GM19372 (cell line): ENCODE measurements around the gene ZNF160.

Source experiments
- ATAC-seq: cut with Tn5 transposase; IDR thresholded peaks from one replicate; pipeline ENCODE4 v1.9.1; 2021; ENCODE audit warnings: mild to moderate bottlenecking, low read depth, moderate library complexity; ENCODE audit not compliant: unreplicated experiment

The ZNF160 gene

GRCh38 chr19:53094754-53095575, 8.3 kb downstream of the ZNF160 start:
- no peak for ATAC-seq

- no peak for ATAC-seq
Measured at GRCh38 chr19:53092723-53093122, 10.5 kb downstream of the ZNF160 start.

DNA sequence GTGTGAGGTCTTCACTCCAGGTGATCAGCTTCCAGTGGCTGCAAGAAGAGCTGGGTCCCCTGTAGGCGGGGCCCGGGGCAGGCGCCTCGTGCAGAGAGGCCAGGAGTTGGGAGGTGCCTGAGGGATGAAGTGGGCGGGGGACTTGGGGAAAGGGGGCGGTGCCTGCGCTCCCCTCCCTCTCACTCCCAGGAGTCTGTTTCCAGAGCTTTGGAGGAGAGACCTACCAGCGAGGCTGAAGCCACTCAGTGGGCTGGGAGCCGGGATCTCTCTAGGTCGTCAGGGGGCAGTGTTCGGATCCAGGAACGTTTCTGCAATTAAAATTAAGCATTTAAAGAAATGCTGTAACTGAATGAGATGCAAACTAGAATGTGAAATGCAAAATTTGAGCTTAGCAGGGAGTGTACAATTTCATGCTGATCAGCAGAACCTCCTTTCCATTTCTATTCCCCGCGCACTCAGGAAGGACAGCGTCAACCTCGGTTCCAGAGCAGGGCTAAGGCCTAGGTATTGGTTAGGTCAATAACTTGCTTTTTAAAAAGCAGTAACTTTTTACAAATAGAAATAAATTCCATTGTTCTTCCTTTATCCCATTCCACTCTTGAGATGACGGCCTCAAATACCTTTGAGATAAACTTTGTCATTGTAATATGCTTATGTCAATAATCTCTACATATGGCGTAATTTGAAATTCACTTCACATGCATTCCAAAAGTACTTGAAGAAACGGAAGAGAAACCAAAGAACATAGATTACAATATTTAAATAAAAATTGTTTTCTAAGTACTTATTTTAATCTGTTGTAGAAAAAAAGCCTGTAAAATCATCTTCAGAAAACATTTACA, 11.6 kb downstream of the ZNF160 start:
- ATAC-seq = no peak

DNA sequence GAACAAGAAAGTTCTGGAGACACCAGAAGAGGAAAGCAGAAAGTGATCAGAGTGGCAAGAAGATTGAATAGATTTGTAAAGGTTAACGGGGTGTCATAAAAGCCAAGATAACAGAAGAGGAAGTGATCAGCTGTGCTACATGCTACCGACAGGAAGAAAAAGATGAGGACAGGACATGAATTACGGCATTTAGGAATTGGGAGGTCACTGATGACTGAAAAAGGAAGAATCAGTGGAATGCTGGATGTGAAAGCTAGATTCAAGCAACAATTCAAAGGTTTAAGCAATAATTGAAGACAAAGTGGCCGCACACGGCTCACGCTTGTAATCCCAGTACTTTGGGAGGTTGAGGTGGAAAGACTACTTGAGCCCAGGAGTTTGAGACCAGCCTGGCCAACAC, 15.1 kb downstream of the ZNF160 start:
- ATAC-seq = no peak

DNA sequence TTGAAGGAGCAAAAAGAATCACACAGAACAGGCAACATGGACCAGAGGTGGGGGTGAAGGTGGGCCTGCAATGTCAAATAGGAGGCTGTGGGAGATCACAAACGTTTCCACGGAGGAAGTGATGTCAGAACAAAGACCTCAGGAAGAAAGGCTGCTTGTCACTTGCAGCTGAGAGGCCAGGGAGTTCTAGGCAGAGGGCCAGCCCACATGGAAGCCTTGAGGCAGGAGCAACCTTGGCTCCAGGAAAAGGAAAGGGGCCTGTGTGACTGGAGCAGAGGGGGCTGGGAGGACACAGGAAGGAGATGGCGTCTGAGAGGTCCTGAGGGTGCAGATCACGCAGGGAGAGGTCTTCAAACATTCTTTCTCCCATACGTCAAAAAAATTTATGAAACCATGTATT, 16.3 kb downstream of the ZNF160 start:
- ATAC-seq = no peak

DNA sequence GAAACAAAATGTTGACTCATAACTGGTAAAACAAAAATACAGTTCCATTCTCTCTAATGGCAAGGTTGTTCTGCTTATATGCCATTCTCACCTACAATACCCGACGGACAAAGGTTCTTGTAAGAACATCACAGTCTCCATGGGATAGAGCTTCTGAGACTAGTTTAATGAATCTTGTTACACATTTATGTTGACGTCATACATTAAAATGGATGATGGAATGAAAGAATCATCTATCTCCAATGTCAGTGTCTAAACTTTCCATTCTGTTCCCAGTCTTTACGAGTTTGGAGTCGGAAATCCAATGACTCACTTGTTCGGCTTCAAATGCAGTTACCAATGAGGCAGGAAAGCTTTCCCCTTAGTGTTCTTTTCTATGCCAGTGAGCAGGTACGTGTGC, 17.7 kb downstream of the ZNF160 start:
- no peak for ATAC-seq

DNA sequence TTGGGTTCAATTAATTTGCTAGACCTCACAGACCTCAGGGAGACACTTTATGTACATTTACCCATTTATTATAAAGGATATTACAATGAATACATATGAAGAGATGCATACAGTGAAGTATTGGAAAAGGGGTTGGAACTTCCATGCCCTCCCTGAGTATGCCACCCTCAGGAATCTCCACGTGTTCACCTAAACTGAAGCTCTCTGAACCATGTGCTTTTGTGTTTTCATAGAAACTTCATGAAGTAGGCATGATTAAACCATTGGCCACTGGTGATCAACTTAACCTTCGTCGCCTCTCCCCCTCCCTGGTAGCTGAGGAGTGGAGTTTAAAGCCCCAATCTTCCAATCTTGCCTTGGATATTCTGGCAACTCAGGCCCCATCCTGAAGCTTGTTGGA, 20.3 kb downstream of the ZNF160 start:
- no peak for ATAC-seq

GRCh38 chr19:53079313-53079924, 23.8 kb downstream of the ZNF160 start:
- ATAC-seq = no peak

GRCh38 chr19:53078668-53079067, 24.6 kb downstream of the ZNF160 start:
- no peak for ATAC-seq

- ATAC-seq = no peak
Measured at GRCh38 chr19:53076984-53077383, 26.2 kb downstream of the ZNF160 start.

GRCh38 chr19:53068834-53069233, 34.4 kb downstream of the ZNF160 start:
- ATAC-seq = no peak

- ATAC-seq = no peak
Measured at GRCh38 chr19:53068199-53068598, 35.0 kb downstream of the ZNF160 start.

GRCh38 chr19:53057904-53058580, 45.2 kb downstream of the ZNF160 start:
- no peak for ATAC-seq

- ATAC-seq = no peak
Measured at GRCh38 chr19:53055117-53055516, 48.1 kb downstream of the ZNF160 start.

DNA sequence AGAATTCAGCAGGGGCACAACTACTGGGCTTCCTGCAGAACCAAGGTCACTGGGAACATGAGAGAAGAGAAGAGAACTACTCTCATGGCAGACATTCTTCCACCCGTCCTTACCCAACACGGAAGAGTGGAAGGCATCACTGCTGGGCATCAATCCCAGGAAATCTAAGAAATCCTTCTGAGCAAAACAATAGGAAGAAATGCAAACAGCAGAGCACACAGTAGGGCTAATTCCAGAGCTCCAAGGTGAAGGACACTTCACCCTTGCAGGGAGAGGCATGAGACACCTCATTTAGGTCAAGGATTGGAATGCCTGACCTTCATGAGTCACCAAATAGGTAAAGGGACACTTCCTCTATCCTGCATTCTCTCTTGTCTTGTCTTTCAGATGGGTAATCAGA, 55.8 kb downstream of the ZNF160 start:
- ATAC-seq = no peak

GRCh38 chr19:53045536-53045935, 57.7 kb downstream of the ZNF160 start:
- no peak for ATAC-seq

DNA sequence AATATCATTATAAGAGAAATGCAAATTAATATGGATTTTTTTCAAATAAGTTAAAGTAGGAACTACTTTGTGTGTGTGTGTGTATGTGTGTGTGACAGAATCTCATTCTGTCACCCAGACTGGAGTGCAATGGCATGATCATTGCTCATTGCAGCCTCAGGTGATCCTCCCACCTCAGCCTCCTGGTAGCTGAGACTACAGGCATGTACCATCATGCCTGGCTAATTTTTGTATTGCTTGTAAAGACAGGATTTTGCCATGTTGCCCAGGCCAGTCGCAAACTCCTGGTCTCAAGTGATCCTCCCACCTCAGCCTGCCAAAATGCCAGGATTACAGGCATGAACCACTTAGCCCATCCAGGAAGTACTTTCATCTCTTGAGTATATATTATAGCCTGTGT, 61.9 kb downstream of the ZNF160 start:
- ATAC-seq = no peak

DNA sequence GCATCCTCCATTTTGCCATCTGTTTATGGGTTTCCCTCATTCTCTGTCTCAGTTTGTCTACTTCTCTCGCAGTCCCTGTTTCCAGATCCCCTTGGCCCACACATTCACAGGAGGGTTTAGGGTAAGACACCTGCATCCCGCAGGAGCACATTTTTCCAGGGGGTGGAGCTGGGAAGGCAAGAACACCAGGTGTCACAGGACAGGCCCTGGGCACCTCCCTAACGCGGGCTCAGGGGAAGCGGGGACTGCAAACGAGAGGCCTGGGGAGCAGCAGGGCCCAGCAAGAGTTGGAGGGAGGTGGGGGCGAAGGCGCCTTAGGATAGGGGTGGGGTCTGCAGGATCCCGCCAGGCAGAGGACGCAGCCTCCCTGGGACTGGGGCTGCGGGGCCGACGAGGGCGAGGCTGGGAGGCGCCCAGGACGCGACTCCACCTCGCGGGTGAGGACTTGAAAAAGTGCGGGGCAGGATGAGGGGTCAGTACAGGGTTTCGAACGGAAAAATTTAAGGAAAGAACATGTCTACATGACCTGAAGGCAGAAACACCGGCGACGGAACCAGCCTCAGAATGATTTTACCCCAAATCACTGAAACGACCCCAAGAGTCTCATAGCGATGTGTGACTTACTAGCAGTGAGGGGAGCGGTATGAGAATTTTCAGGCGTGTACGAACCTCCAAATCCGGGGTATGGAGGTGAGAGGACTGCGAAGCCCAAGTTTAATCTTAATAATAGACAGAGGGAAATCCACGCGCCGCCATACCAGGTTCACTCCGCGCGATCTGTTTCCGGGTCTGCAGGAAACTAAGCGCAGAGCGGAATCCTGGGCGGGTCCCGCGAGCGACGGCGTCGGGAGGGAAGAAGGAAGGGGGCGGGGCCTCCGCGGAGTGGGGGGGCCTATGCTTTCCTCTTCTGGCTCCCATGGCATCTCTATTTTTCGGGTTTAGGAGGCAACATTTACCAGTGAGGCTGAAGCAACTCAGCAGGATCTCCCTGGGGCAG, 65.8 kb downstream of the ZNF160 start:
- ATAC-seq = no peak

- no peak for ATAC-seq
Measured at GRCh38 chr19:53034948-53035675, 68.1 kb downstream of the ZNF160 start.
